HG03558 (cell line): ENCODE data around the gene CCDC78.

ENCODE experiments used
- ATAC-seq: cut with Tn5 transposase; IDR thresholded peaks from one replicate; pipeline ENCODE4 v1.9.1; 2021; ENCODE audit warnings: moderate number of reproducible peaks; ENCODE audit not compliant: unreplicated experiment; ENCODE audit errors: extremely low read depth

CCDC78 gene

DNA sequence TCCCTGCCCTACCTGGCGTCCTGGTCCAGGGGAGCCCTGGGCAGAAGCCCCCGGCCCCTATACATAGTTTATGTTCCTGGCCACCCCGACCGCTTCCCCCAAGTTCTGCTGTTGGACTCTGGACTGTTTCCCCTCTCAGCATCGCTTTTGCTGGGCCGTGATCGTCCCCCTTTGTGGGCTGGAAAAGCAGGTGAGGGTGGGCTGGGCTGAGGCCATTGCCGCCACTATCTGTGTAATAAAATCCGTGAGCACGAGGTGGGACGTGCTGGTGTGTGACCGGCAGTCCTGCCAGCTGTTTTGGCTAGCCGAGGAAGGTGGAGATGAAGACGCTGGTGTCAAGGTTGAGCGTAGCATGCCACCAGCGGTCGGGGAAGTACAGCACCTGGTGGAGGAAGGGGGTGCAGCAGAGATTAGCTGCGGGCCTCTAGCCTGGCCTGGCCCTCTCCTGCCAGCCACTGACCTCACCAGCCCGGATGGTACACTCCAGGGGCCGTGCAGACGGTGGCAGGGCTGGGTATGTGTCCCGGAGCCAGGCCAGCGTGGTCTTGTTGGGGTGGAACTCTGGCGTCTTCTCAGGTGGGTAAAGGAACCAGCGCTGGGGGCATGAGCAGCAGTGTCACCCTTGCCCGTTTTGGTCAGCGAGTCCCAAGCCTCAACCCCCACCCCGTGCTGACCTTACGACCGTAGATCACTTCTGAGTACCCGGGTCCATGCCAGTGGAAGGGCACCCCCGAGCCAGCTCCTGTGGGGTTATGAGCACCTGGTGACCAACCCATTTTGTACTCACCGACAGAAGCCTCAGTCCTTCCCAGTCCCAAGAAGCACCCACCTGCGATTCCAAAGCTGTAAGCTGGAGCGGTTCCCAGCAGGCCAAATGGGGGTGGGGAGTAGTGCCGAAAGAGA is 43.5 kb downstream of the CCDC78 start:
- ATAC-seq = no peak

DNA sequence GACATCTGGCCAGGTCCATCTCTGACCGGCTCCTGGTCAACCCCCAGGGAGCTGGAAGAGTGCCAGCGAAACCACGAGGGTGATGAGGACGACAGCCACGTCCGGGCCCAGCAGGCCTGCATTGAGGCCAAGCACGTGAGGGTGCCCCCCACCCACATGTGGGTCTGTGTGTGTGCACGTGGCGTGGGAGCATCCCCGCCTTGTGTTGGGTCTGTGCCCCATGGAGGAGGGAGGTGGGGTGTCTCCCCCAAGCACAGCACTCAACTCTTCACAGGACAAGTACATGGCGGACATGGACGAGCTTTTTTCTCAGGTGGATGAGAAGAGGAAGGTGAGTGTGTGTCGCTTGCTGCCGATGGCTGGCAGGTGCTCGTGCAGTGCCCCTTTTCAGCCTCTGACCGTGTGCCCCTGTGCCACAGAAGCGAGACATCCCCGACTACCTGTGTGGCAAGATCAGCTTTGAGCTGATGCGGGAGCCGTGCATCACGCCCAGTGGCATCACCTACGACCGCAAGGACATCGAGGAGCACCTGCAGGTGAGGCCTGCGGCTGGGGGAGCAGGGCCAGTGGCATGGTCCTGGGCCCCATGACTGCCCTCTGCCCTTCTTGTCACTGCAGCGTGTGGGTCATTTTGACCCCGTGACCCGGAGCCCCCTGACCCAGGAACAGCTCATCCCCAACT is 44.4 kb downstream of the CCDC78 start:
- no peak for ATAC-seq

DNA sequence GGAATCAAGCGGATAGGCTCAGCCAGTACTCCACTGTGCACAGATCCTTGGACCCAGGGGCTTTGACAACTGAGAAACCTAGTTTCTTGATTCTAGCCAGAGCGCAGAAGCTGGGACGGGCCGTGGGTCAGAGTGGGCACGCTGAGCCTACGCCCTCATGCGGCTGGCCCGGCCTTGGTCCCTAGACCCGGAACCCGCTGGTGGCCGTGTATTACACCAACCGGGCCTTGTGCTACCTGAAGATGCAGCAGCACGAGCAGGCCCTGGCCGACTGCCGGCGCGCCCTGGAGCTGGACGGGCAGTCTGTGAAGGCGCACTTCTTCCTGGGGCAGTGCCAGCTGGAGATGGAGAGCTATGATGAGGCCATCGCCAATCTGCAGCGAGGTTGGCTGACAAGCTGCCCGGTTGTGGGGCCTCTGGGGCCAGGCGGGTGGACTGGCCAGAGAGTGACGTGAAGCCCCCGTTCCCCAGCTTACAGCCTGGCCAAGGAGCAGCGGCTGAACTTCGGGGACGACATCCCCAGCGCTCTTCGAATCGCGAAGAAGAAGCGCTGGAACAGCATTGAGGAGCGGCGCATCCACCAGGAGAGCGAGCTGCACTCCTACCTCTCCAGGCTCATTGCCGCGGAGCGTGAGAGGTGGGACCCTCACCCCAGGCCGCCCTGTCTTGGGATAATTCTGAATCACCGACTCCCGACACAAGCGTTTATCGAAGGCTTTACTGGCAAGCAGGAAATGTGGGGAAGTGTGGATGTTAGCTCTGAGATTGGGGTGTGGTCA is 45.1 kb downstream of the CCDC78 start:
- ATAC-seq = no peak

DNA sequence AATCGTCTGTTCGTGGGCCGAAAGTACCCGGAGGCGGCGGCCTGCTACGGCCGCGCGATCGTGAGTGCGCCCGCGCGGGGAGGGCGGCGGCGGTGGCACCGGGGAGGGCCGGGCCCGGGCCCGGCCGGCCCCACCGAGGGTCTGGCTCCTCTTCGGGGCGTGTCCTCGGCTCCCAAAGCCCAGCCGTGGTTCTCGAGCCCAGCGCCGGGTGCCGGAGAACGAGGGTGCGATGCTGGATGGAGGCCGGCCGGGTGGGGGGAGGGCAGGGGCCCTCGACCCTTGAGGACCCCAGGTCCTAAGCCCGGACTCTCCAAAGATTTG is 45.7 kb downstream of the CCDC78 start:
- no peak for ATAC-seq

DNA sequence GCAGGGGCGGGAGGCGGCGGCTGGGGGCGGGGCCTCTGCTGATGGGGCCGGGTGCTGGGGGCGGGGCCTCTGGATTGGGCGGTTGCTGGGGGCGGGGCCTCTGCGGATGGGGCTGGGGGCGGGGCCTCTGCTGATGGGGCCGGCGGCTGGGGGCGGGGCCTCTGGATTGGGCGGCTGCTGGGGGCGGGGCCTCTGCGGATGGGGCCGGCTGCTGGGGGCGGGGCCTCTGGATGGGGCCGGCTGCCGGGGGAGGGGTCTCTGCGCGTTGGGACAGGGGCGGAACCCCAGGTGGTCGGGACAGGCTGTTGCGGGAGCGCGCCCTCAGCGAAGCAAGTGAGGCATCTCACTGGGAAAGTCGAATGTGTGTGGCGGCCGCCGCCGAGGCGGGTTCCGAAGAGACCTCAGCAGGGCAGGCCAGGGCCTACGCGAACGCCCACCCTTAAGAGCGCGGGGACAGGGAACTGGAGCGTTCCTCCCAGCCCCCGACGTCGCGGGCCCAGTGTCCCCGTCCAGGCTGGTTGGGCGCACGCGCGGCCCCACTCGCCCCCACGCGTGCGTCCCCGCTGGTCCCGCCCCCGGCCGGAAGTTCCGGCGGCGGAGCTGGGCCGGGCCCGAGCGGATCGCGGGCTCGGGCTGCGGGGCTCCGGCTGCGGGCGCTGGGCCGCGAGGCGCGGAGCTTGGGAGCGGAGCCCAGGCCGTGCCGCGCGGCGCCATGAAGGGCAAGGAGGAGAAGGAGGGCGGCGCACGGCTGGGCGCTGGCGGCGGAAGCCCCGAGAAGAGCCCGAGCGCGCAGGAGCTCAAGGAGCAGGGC is 46.2 kb downstream of the CCDC78 start, which contains the start of gene STUB1:
Gene STUB1 (plus strand): TSS at position 597 of the 811 bp plus-strand sequence. CDS start 116 bp downstream, at position 713.
- no peak for ATAC-seq

DNA sequence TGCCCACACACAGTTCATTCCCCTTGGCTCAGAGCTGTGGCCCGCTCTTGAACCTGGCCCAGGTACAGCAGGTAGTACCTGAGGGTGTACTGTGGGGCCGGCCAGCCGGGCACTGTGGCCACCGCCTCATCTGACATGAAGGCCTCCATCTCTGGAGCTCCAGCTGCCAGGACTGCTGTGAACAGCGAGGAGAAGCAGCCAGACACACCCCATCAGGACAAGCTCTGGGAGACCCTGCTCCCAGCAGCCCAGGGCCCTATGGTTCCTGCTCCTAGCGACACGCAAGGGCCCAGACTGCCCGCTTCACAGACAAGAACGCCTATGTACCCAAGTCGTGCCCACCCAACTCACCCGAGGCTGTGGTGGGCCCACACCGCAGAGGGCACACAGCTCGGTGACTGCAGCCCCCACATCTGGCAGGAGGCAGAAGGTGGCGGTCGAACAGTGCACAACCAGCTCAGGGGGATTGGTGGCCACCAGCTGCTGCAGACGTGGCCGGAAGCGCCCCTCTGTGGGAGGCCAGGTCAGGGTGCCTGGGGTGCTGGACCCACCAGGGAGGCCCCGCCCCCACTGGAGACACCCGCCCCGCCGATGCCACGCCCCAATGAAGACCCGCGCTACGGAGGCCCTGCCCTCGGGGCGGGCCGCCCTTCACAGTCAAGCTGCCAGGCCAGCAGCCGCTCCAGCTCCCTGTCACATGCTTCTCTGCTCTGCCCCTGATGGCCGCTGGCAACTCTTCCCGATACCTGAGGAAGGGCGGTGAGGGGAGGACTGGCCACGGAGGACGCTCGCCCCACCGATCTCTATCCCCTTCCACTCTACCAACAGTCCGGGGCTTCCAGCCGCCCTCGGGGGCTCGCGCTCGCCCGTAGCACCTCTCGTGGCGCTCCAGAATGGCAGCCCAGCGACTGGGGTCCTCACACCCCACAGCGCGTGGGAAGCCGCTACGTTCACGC is 47.1 kb downstream of the CCDC78 start:
- ATAC-seq = no peak

DNA sequence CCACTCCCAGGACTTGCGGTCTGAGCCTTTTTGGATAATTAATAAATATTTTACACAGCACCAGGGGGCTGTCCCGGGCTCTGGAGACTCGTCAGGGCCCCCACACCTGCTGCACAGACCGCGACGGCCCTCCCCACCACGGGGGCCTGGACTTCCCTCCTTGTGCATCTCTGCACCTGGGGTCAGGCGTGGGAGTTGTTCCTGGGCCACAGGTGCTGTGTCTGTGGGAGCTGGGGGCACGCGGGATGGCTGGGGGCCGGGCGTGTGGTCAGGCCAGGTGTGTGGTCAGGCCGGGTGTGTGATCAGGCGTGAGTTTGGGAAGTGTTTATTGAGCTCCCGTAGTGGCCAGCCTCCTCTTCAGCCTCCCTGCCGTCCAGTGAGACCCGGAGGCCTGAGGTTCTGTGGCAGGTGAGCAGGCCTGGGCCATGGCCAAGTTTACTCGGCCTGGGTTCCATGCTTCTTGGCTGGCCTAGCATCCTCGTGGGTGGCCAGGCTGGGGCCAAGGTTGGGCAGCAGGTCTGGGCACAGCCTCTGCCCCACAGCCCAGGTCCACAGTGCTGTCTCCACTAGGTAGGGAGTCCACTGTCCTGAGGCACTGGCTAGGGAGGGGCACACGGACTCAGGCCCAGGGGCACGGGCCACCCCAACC is 47.9 kb downstream of the CCDC78 start:
- ATAC-seq = no peak

DNA sequence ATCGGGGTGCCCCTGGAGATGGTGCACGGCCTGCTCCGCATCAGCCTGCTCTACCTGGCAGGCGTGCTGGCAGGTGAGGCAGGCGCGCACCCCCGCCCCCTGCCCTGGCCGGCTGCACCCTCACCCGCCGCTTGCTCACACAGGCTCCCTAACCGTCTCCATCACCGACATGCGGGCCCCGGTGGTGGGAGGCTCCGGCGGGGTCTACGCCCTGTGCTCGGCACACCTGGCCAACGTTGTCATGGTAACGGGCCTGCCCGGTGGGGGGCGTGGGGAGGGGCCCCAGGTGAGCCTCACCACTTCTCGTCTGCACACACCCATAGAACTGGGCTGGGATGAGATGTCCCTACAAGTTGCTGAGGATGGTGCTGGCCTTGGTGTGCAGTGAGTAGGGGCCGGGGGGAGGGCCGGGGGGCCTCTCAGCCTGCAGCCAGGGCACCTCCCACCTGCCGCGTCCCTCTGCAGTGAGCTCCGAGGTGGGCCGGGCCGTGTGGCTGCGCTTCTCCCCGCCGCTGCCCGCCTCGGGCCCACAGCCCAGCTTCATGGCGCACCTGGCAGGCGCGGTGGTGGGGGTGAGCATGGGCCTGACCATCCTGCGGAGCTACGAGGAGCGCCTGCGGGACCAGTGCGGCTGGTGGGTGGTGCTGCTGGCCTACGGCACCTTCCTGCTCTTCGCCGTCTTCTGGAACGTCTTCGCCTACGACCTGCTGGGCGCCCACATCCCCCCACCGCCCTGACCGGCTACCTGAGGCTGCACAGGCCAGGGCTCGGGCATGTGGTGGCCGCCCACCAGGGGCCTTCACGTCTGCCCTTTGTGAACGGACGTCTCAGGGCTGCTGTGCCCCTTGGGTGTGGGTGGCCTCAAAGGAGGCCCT is 48.7 kb downstream of the CCDC78 start:
- ATAC-seq = no peak

DNA sequence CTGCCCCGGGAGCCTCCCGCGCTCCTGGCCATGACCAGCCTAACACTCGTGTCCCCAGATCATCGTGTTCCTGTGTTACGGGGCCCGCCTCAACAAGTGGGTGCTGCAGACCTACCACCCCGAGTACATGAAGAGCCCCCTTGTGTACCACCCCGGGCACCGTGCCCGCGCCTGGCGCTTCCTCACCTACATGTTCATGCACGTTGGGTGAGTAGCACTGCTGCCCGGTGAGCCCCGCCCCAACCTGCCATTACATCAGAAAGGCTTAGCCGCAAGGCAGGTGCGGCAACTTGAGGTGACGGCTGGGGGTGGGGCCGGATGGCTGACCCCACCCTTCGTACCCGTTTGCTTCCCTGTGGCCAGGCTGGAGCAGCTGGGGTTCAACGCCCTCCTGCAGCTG is 49.3 kb downstream of the CCDC78 start:
- ATAC-seq = no peak

DNA sequence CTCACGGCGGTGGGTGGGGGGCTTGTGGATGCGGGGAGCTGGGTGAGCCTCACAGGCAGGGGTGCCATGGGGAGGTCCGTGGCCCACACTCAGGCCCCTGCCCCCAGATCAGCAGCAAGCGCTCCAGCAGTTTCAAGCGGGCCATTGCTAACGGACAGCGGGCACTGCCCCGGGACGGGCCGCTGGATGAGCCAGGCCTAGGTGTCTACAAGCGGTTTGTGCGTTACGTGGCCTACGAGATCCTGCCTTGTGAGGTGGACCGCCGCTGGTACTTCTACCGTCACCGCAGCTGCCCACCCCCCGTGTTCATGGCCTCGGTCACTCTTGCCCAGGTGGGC is 49.7 kb downstream of the CCDC78 start:
- ATAC-seq = no peak

DNA sequence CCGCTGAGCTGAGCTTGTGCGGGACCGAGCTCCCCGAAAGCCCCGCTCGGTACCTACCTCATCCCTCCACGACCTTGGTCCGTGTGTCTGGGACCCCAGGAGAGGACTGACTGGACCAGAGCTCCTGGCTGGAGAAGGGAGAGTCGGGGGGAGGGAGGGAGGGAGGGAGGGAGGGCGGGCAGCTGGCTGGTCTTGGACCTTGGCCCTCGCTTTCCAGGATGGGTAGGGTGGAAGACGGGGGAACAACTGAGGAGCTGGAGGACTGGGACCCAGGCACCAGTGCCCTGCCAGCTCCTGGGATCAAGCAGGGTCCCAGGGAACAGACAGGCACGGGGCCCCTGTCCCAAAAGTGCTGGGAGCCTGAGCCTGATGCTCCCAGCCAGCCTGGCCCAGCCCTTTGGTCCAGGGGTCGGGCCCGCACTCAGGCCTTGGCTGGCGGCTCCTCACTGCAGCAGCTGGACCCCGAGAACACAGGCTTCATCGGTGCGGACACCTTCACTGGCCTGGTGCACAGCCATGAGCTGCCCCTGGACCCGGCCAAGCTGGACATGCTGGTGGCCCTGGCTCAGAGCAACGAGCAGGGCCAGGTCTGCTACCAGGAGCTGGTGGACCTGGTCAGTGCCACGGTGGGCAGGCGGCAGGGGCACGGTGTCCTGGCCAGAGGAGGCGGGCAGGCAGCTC is 50.2 kb downstream of the CCDC78 start:
- ATAC-seq = no peak

DNA sequence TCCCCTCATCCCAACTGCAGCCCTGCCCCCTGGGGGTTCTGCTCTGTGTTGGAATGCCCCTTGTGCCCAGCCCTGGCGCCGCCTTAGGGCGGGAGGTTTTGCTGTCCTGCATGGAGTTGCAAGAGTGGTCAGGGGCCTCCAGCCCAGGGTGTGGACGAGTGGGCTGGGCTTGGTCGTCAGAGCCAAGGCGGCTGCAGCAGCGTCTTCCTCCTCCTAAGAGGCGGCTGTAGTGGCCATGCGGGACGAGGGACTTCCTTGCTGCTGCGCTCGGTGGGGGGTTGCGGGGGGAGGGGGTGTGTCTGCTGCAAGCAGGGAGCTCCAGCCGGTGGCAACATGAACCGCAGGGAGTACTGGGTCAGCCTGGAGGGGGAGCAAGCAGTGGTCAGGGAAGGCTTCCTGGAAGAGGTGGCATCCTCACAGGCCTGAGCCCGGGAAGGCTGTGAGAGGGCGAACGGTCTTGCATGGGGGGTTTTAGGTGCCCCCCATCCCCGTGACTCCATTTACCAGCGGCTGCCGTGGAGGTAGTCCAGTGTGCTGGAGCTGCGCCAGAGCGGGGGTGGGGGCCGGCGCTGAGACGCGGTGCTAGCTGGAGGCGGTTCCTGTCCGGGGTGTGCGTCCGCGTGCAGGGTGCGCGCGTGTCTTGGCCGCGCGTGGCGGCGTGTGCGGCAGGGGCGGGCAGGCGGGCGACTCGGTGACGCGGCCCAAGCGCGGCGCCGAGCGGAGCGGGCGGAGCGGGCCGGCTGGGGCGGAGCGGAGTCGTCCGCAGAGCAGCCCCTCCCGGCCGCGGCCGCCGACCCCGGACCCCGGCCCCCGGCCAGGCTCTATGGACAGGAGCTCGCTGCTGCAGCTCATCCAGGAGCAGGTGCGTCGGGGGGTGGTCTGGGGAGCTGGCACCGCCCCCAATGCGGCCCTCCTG is 51.0 kb downstream of the CCDC78 start, which contains the start of gene RHBDL1:
Gene RHBDL1 (plus strand): TSS at position 704 of the 916 bp plus-strand sequence. CDS start 120 bp downstream, at position 824.
- no peak for ATAC-seq

DNA sequence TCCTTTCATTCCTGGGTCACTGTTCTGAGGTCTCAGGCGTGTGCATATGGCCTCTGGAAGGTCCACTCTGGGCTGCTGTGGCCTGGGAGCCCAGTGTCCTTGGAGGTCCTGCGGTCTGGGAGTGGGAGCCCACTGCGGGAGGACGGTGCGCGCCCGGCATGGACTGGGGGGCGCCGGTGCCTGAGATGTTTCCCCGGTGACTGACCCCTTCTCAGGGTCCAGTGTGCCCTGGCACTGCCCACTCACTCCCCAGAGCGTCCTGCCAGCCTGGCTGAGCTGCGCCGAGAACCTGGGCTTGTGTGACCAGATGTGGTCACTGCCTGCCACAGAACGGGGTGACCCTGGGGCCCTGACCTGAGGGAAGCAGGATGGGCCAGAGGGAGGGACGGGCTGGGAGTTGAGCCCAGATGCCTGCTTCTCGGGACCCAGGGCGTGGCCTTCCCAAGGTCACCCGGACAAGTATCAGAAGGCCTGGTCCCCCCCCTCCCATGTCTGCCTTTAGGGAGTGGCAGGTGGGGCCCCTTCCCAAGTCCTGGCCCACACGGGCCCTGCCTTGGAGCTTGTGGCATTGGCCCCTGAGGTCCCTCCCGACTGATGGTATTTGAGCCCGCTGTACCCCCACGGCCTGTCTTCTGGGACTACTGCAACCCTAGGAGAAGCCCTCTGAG is 51.9 kb downstream of the CCDC78 start:
- no peak for ATAC-seq

DNA sequence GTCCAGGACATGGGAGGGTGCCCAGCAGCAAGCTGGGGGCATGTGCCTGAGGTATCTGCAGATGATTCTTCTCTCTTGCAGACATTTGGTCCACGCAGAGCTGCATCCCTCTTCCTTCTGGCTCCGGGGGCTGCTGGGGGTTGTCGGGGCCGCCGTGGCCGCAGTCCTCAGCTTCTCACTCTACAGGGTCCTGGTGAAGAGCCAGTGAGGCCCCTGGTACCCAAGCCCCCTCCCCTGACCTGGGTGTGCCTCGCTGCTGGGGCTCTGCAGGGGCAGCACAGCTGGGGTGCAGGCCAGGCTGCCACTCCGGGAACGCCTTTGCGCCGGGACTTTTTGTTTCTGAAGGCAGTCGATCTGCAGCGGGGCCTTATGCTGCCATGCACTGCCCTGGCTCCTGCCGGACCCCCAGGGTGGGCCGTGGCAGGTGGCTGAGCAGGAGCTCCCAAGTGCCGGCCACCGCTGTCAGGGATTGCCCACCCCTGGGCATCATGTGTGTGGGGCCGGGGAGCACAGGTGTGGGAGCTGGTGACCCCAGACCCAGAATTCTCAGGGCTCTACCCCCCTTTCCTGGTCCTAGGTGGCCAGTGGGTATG is 52.7 kb downstream of the CCDC78 start:
- no peak for ATAC-seq

DNA sequence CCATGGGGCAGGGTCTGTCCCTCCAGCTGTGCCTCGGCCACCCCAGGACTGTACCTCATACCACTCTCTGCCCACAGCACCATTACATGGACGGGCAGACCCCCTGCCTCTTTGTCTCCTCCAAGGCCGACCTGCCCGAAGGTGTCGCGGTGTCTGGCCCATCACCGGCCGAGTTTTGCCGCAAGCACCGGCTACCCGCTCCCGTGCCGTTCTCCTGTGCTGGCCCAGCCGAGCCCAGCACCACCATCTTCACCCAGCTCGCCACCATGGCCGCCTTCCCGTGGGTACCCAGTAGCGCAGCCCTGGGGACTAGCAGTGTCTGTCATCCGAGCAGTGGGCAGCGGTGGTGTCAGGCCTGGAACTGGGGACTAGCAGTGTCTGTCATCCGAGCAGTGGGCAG is 53.4 kb downstream of the CCDC78 start:
- no peak for ATAC-seq
